ENCODE measurements around the gene GPC5. TPM values are rescaled to one million over a fixed set of nuclear protein-coding genes. Genes with fewer than 3 reads are reported as not detected.

Gene GPC5
- total RNA-seq, 1 experiment from 2014 or later = 0.21 TPM

- Histone ChIP-seq H3K4me1 (ENCODE audit: insufficient read depth, low read length, poor library complexity, severe bottlenecking) (no peaks in the 10 kb centered on the region), H3K27ac (ENCODE audit: low read depth, low read length, poor library complexity, severe bottlenecking) (no peak overlapping the region), H3K9me3 (ENCODE audit: low read depth, low read length, poor library complexity, severe bottlenecking) (no peaks in the 10 kb centered on the region), H3K27me3 (replicated peaks; ENCODE audit: insufficient read depth, low read depth, low read length, poor library complexity) (no peaks in the 10 kb centered on the region), H3K4me3 (ENCODE audit: low read depth, low read length, poor library complexity, severe bottlenecking) (peak overlapping the region; percentile 25), H3K36me3 (ENCODE audit: insufficient read depth, low read length, poor library complexity, severe bottlenecking) (no peaks in the 10 kb centered on the region)
- TF ChIP-seq EZH2 (IDR thresholded peaks at IDR 0.05; ENCODE audit: borderline replicate concordance, low read depth, low read length, poor library complexity, severe bottlenecking) (no peak), CTCF (conservative IDR thresholded peaks at IDR 0.05; ENCODE audit: low read depth, low read length) (no peak)
- ChIA-PET POLR2A (ENCODE audit: low non-redundant PET) (interaction anchor here (0.6 kb wide), 1 partner anchor 164 kb away, joined by 11 read pairs; no protein-coding TSS in a partner anchor), CTCF (no interaction called here)
- no TSS peak for BruUV-seq (replicated peaks)
- no peak for DNase-seq (ENCODE audit: low spot score)
- intact Hi-C loops (cut with micrococcal nuclease; ENCODE audit: unreplicated experiment) = no loop called here
Observed at GRCh38 chr13:92806215-92806614, 1407.8 kb downstream of the GPC5 start.

GRCh38 chr13:92807353-92807752, 1408.9 kb downstream of the GPC5 start:
- DNase-seq (ENCODE audit: low spot score) = no peak
- TF ChIP-seq CTCF (conservative IDR thresholded peaks at IDR 0.05; ENCODE audit: low read depth, low read length) (no peak), EZH2 (IDR thresholded peaks at IDR 0.05; ENCODE audit: borderline replicate concordance, low read depth, low read length, poor library complexity, severe bottlenecking) (no peak)
- H3K27ac ChIP-seq (ENCODE audit: low read depth, low read length, poor library complexity, severe bottlenecking) = no peak overlapping the region
- intact Hi-C loops (cut with micrococcal nuclease; ENCODE audit: unreplicated experiment) = no loop called here
- ChIA-PET CTCF (no interaction called here), POLR2A (ENCODE audit: low non-redundant PET) (no interaction called here)
- no peak overlapping the region for H3K4me3 ChIP-seq (ENCODE audit: low read depth, low read length, poor library complexity, severe bottlenecking)
- no peaks in the 10 kb centered on the region for H3K9me3 ChIP-seq (ENCODE audit: low read depth, low read length, poor library complexity, severe bottlenecking)
- H3K27me3 ChIP-seq (replicated peaks; ENCODE audit: insufficient read depth, low read depth, low read length, poor library complexity) = no peaks in the 10 kb centered on the region
- H3K36me3 ChIP-seq (ENCODE audit: insufficient read depth, low read length, poor library complexity, severe bottlenecking) = no peaks in the 10 kb centered on the region
- BruUV-seq (replicated peaks) = no TSS peak
- H3K4me1 ChIP-seq (ENCODE audit: insufficient read depth, low read length, poor library complexity, severe bottlenecking) = no peaks in the 10 kb centered on the region

- no peak for TF ChIP-seq EZH2 (IDR thresholded peaks at IDR 0.05; ENCODE audit: borderline replicate concordance, low read depth, low read length, poor library complexity, severe bottlenecking)
- no peaks in the 10 kb centered on the region for H3K4me1 ChIP-seq (ENCODE audit: insufficient read depth, low read length, poor library complexity, severe bottlenecking)
- no peak overlapping the region for H3K27ac ChIP-seq (ENCODE audit: low read depth, low read length, poor library complexity, severe bottlenecking)
- BruUV-seq (replicated peaks) = no TSS peak
- POLR2A ChIA-PET (ENCODE audit: low non-redundant PET) = no interaction called here
- no peak for DNase-seq (ENCODE audit: low spot score)
- no peaks in the 10 kb centered on the region for H3K9me3 ChIP-seq (ENCODE audit: low read depth, low read length, poor library complexity, severe bottlenecking)
- no peaks in the 10 kb centered on the region for H3K27me3 ChIP-seq (replicated peaks; ENCODE audit: insufficient read depth, low read depth, low read length, poor library complexity)
- CTCF ChIA-PET = no interaction called here
- H3K4me3 ChIP-seq (ENCODE audit: low read depth, low read length, poor library complexity, severe bottlenecking) = no peak overlapping the region
- no peaks in the 10 kb centered on the region for H3K36me3 ChIP-seq (ENCODE audit: insufficient read depth, low read length, poor library complexity, severe bottlenecking)
- intact Hi-C loops (cut with micrococcal nuclease; ENCODE audit: unreplicated experiment) = no loop called here
Observed at GRCh38 chr13:92807966-92808365, 1409.5 kb downstream of the GPC5 start.

GRCh38 chr13:92821324-92821723, 1422.9 kb downstream of the GPC5 start:
- H3K4me3 ChIP-seq (ENCODE audit: low read depth, low read length, poor library complexity, severe bottlenecking) = no peak overlapping the region
- no peak for DNase-seq (ENCODE audit: low spot score)
- intact Hi-C loops (cut with micrococcal nuclease; ENCODE audit: unreplicated experiment) = no loop called here
- H3K36me3 ChIP-seq (ENCODE audit: insufficient read depth, low read length, poor library complexity, severe bottlenecking) = no peaks in the 10 kb centered on the region
- ChIA-PET CTCF (no interaction called here), POLR2A (ENCODE audit: low non-redundant PET) (no interaction called here)
- TF ChIP-seq CTCF (conservative IDR thresholded peaks at IDR 0.05; ENCODE audit: low read depth, low read length) = no peak
- no peak for TF ChIP-seq EZH2 (IDR thresholded peaks at IDR 0.05; ENCODE audit: borderline replicate concordance, low read depth, low read length, poor library complexity, severe bottlenecking)
- H3K27me3 ChIP-seq (replicated peaks; ENCODE audit: insufficient read depth, low read depth, low read length, poor library complexity) = no peaks in the 10 kb centered on the region
- H3K9me3 ChIP-seq (ENCODE audit: low read depth, low read length, poor library complexity, severe bottlenecking) = no peaks in the 10 kb centered on the region
- H3K27ac ChIP-seq (ENCODE audit: low read depth, low read length, poor library complexity, severe bottlenecking) = no peak overlapping the region
- BruUV-seq (replicated peaks) = no TSS peak
- H3K4me1 ChIP-seq (ENCODE audit: insufficient read depth, low read length, poor library complexity, severe bottlenecking) = no peaks in the 10 kb centered on the region

All from A673 (cell line).